ENCODE data around the gene SIGLEC11. TPM values are rescaled to one million over a fixed set of nuclear protein-coding genes. Genes with fewer than 3 reads are reported as not detected.
"Not testable (repeated sequence)": the region's sequence is repeated elsewhere in the genome, so short reads cannot be mapped to it uniquely, and the experiment has no call there.

Gene SIGLEC11, protein sequence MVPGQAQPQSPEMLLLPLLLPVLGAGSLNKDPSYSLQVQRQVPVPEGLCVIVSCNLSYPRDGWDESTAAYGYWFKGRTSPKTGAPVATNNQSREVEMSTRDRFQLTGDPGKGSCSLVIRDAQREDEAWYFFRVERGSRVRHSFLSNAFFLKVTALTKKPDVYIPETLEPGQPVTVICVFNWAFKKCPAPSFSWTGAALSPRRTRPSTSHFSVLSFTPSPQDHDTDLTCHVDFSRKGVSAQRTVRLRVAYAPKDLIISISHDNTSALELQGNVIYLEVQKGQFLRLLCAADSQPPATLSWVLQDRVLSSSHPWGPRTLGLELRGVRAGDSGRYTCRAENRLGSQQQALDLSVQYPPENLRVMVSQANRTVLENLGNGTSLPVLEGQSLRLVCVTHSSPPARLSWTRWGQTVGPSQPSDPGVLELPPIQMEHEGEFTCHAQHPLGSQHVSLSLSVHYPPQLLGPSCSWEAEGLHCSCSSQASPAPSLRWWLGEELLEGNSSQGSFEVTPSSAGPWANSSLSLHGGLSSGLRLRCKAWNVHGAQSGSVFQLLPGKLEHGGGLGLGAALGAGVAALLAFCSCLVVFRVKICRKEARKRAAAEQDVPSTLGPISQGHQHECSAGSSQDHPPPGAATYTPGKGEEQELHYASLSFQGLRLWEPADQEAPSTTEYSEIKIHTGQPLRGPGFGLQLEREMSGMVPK
- total RNA-seq: 0.55 TPM
- long read RNA-seq, partial matches to known transcripts: 0 of 1 reads
- long read RNA-seq, other reads (novel, unspliced or antisense): 0 of 1 reads

DNA sequence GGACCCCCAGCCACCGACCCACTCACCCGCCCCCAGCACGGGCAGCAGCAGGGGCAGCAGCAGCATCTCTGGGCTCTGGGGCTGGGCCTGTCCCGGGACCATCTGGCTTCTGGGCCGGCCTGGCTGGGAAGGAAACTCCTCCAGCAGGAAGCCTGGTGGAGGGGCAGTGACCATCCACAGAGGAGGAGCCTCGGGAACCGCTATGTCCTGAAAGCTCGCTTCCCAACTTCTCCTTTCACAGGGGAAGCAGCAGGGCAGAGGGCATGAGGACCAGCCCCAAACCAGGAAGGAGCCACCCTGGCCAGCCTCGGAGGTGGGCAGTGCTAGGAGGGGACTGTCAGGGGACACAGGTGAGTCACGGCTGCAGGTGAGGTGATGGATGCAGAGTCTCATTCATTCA lies at the start of gene SIGLEC11:
Gene SIGLEC11 (minus strand): TSS at position 193 of the 400 bp plus-strand sequence. CDS start 91 bp downstream, at position 102.
- H3K9me3 ChIP-seq (replicated peaks); H3K27ac ChIP-seq (replicated peaks); H3K4me3 ChIP-seq; H3K36me3 ChIP-seq; DNase-seq; H3K4me1 ChIP-seq; intact Hi-C loops (cut with micrococcal nuclease): not testable (repeated sequence)
- H3K27me3 ChIP-seq (ENCODE audit: low read depth): peaks cover 18% of the 10 kb centered on the region

DNA sequence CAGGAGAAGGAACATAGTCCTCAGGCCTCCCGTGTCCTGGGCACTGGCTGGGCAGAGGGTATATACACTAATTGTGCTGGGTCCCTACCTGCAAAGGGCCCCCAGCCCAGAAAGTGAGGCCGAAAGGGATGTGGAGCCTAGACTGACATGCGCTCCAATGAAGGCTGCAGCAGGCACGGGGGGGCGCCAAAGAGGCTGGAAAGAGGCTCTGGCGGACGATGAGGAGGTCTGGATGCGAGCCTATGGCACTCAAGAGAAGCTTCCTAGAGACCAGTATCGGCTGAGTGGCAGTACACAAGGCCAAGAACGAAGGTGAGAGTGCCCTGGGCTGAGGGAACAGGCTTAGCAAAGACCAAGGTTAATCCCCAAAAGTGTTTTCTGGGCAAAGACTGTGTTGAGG lies 47.6 kb upstream of the SIGLEC11 start:
- peak; percentile 24 for DNase-seq
- H3K4me3 ChIP-seq: no peak overlapping the region
- H3K27ac ChIP-seq (replicated peaks): no peak overlapping the region
- peaks cover 78% of the 10 kb centered on the region for H3K36me3 ChIP-seq
- intact Hi-C loops (cut with micrococcal nuclease): no loop called here
- H3K9me3 ChIP-seq (replicated peaks): no peaks in the 10 kb centered on the region
- H3K27me3 ChIP-seq (ENCODE audit: low read depth): no peaks in the 10 kb centered on the region
- peaks cover 13% of the 10 kb centered on the region for H3K4me1 ChIP-seq
- TF ChIP-seq, protein P1, sequence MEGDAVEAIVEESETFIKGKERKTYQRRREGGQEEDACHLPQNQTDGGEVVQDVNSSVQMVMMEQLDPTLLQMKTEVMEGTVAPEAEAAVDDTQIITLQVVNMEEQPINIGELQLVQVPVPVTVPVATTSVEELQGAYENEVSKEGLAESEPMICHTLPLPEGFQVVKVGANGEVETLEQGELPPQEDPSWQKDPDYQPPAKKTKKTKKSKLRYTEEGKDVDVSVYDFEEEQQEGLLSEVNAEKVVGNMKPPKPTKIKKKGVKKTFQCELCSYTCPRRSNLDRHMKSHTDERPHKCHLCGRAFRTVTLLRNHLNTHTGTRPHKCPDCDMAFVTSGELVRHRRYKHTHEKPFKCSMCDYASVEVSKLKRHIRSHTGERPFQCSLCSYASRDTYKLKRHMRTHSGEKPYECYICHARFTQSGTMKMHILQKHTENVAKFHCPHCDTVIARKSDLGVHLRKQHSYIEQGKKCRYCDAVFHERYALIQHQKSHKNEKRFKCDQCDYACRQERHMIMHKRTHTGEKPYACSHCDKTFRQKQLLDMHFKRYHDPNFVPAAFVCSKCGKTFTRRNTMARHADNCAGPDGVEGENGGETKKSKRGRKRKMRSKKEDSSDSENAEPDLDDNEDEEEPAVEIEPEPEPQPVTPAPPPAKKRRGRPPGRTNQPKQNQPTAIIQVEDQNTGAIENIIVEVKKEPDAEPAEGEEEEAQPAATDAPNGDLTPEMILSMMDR (IDR thresholded peaks at IDR 0.05; ENCODE audit: borderline replicate concordance): peak; percentile 12

DNA sequence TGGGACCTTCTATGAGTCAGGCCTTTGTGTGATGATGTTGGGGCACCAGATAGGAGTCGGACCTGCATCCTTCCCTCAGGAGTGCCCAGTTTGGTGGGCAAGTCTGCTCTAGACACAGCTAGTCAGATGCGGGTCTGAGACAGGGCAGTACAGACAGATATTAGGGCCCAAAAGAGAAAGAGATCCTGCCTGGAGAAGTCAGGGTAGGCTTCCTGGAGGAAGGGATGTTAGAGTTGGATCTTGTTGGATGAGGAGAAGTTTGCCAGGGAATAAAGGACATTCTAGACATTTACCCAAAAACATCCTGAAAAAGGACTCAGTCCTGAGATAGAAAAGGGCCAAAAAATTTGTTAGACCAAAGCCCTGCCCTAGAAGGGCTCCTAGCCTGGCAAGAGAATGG lies 47.0 kb upstream of the SIGLEC11 start:
- H3K36me3 ChIP-seq: peaks cover 78% of the 10 kb centered on the region
- no peak overlapping the region for H3K4me3 ChIP-seq
- DNase-seq: no peak
- intact Hi-C loops (cut with micrococcal nuclease): no loop called here
- no peak overlapping the region for H3K27ac ChIP-seq (replicated peaks)
- no peaks in the 10 kb centered on the region for H3K9me3 ChIP-seq (replicated peaks)
- H3K4me1 ChIP-seq: peaks cover 14% of the 10 kb centered on the region
- TF ChIP-seq, protein P1 (IDR thresholded peaks at IDR 0.05; ENCODE audit: borderline replicate concordance): no peak
- no peaks in the 10 kb centered on the region for H3K27me3 ChIP-seq (ENCODE audit: low read depth)

DNA sequence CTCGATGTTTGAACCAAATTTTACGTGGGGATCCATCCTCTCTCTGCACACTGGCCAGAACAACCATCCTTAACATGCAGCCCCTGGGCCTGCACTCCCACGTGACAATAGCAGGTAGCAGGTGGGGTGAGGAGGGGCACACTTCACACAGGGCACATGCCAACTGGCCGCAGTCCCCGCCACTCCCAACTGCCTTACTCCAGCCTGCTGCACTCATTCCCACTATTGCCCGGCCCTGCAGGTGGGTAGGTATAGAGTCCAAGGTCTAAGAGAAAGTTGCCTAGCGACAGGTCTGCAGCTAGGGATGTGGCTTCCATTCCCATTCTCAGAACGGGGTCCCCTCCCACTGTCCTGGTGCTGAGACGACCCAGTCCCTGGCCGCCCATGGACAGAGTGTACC lies 46.2 kb upstream of the SIGLEC11 start:
- no peak for DNase-seq
- H3K4me1 ChIP-seq: peaks cover 14% of the 10 kb centered on the region
- no peaks in the 10 kb centered on the region for H3K9me3 ChIP-seq (replicated peaks)
- TF ChIP-seq, protein P1 (IDR thresholded peaks at IDR 0.05; ENCODE audit: borderline replicate concordance): no peak
- peaks cover 85% of the 10 kb centered on the region for H3K36me3 ChIP-seq
- no peak overlapping the region for H3K27ac ChIP-seq (replicated peaks)
- no peak overlapping the region for H3K4me3 ChIP-seq
- no peaks in the 10 kb centered on the region for H3K27me3 ChIP-seq (ENCODE audit: low read depth)
- intact Hi-C loops (cut with micrococcal nuclease): no loop called here

DNA sequence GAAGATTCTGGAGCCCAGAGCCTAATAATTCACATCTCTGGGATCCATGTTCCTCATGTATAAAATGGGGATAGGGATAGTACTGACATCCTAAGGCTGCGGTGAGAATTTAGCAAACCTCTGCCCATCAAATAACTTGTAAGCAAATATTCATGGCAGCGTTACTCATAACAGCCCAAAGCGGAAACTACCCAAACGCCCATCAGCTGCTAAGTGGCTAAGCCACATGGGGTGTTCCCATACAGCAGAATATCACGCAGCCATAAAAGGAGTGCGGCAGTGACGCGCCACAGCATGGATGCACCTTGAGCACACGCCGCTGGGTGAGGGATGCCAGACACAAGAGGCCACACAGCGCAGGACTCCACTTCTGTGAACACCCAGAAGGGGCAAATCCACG lies 44.5 kb upstream of the SIGLEC11 start:
- H3K27ac ChIP-seq (replicated peaks): no peak overlapping the region
- DNase-seq: no peak
- peaks cover 14% of the 10 kb centered on the region for H3K4me1 ChIP-seq
- intact Hi-C loops (cut with micrococcal nuclease): no loop called here
- H3K36me3 ChIP-seq: peaks cover 92% of the 10 kb centered on the region
- H3K9me3 ChIP-seq (replicated peaks): no peaks in the 10 kb centered on the region
- H3K27me3 ChIP-seq (ENCODE audit: low read depth): no peaks in the 10 kb centered on the region
- no peak overlapping the region for H3K4me3 ChIP-seq
- TF ChIP-seq, protein P1 (IDR thresholded peaks at IDR 0.05; ENCODE audit: borderline replicate concordance): no peak

Data from left ventricle myocardium inferior (tissue), 1 donor.